Measurements from ENCODE around the gene MYL4.
"Not testable (repeated sequence)": the region's sequence is repeated elsewhere in the genome, so short reads cannot be mapped to it uniquely, and the experiment has no call there.

MYL4 gene

DNA sequence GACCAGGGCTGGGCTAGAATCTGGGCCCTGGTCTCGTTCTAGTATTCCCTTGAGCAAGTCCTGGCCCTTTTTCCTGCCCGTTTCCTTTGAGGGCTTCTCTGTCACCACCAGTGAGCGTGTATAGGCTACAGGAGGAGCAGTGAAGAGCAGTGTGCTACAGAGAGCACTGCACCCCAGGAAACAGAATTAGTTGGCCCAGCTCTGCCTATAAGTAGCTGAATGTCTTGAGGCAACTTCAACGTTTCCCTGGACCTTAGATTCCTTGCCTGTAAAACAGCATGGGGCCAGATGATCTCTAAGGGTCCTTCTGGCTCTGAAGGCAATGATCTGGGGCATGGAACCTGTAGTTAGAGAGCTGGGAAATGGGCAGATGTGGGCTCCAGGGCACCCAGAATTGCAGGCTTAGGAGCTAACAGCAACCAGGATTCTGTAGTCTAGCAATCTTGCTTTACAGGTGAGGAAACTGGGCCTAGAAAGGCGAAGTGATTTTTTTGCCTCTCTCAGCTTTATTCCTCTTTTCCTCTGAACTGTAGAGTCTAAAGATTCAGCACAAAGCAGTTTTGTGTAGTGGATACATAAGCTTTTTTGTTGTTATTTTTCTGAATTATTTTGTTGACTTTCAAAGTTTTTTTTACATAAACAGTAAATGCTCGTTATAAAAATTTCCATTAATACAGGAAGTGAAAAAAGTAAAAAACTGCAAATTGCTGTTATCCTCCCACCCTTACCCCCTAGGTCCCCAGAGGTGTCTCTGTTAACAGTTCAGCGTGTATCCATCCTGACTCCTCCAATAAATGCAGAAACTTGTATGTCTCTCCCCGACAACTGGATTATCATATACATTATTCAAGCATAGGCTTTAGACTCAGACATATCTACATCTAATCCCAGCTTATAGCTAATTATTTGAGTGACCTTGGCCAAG, 1.7 kb upstream of the MYL4 start:
- WGBS, 2 experiments, result 86 to 88% methylated on average over 7 to 8 of the region's 8 CpGs
- no peak overlapping the region for H3K4me3 ChIP-seq (ENCODE audit: insufficient read depth, low read depth, low read length)
- no peaks in the 10 kb centered on the region for H3K9me3 ChIP-seq (ENCODE audit: control insufficient read depth, low read length)
- no peaks in the 10 kb centered on the region for H3K27me3 ChIP-seq (ENCODE audit: control insufficient read depth, insufficient read depth, low read length, poor library complexity, severe bottlenecking)
- H3K4me1 ChIP-seq (ENCODE audit: control insufficient read depth, insufficient read depth, low read length), result peaks cover 22% of the 10 kb centered on the region
- H3K36me3 ChIP-seq (ENCODE audit: control insufficient read depth, insufficient read depth, low read length), result no peaks in the 10 kb centered on the region
- H3K27ac ChIP-seq (ENCODE audit: insufficient read depth, low read depth, low read length, poor library complexity, severe bottlenecking), result no peak overlapping the region

DNA sequence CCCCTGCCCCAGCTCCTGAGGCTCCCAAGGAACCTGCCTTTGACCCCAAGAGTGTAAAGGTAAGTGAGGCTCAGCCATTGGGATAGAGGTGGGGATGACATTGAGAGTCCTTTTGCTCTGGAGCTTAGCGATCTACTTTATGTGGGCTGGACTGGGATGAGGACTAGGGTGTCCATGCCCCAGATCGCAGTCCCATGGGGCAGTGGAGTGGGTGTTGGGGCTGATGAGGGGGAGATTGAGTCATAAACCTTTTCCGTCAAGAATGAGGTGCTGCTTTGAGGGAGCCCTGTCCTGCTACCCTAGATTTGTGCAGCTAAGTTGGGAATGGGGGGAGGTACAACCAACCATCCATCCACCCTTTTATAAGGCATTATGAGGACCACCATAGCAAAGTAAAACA, 351 bp downstream of the MYL4 start:
- Histone ChIP-seq H3K27ac (ENCODE audit: insufficient read depth, low read depth, low read length, poor library complexity, severe bottlenecking) (no peak overlapping the region), H3K36me3 (ENCODE audit: control insufficient read depth, insufficient read depth, low read length) (no peaks in the 10 kb centered on the region), H3K4me3 (ENCODE audit: insufficient read depth, low read depth, low read length) (no peak overlapping the region), H3K4me1 (ENCODE audit: control insufficient read depth, insufficient read depth, low read length) (peaks cover 22% of the 10 kb centered on the region), H3K27me3 (ENCODE audit: control insufficient read depth, insufficient read depth, low read length, poor library complexity, severe bottlenecking) (no peaks in the 10 kb centered on the region), H3K9me3 (ENCODE audit: control insufficient read depth, low read length) (no peaks in the 10 kb centered on the region)
- 91 to 95% methylated on average over 3 of the region's 3 CpGs for WGBS, 2 experiments

DNA sequence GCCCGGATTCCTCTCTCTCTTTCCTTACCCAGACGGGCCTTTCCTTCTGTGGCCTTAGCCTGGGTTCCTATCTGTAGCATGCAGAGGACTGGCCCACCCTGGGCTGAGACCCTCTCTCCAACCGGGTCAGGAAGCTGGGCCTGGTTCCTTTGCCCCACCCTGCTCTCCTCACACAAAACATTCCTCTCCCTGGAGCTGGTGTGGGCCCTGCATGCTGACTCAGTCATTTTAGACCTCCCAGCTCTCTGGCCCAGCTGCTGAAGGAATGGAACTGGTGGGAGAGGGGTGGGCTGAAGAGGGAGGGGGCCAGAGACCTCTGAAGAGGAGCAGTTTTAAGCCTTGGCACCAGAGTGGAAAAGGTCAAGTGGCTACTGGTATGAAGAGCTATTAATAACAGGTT, 957 bp downstream of the MYL4 start:
- Histone ChIP-seq H3K4me3 (ENCODE audit: insufficient read depth, low read depth, low read length) (no peak overlapping the region), H3K9me3 (ENCODE audit: control insufficient read depth, low read length) (no peaks in the 10 kb centered on the region), H3K4me1 (ENCODE audit: control insufficient read depth, insufficient read depth, low read length) (peaks cover 22% of the 10 kb centered on the region), H3K27ac (ENCODE audit: insufficient read depth, low read depth, low read length, poor library complexity, severe bottlenecking) (peak overlapping the region; percentile 13), H3K36me3 (ENCODE audit: control insufficient read depth, insufficient read depth, low read length) (no peaks in the 10 kb centered on the region), H3K27me3 (ENCODE audit: control insufficient read depth, insufficient read depth, low read length, poor library complexity, severe bottlenecking) (no peaks in the 10 kb centered on the region)
- WGBS, 2 experiments, result 87 to 90% methylated on average over 3 of the region's 3 CpGs

DNA sequence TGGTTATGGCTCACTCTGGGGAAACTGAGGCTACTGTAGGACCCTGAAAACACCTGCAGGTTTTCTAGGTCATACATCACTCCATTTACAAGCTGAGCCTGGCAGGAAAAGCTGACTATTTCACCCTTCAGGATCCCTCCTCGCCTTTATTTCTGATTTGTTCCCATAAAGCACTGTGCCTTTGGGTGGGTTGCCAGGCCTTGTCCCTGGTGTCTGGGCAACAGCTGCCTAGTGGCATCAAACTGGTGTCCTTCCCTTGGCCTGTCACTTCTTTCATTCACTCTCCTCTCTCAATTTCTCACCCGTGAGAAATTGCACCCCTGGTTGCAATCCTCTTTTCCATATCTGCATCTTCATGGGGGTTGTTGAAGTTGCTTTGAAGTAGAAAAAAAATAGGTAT, 1.6 kb downstream of the MYL4 start:
- H3K4me1 ChIP-seq (ENCODE audit: control insufficient read depth, insufficient read depth, low read length), result peaks cover 18% of the 10 kb centered on the region
- 81 to 92% methylated on average over 1 to 2 of the region's 2 CpGs for WGBS, 2 experiments
- no peak overlapping the region for H3K27ac ChIP-seq (ENCODE audit: insufficient read depth, low read depth, low read length, poor library complexity, severe bottlenecking)
- H3K4me3 ChIP-seq (ENCODE audit: insufficient read depth, low read depth, low read length), result no peak overlapping the region
- H3K27me3 ChIP-seq (ENCODE audit: control insufficient read depth, insufficient read depth, low read length, poor library complexity, severe bottlenecking), result no peaks in the 10 kb centered on the region
- H3K36me3 ChIP-seq (ENCODE audit: control insufficient read depth, insufficient read depth, low read length), result no peaks in the 10 kb centered on the region
- H3K9me3 ChIP-seq (ENCODE audit: control insufficient read depth, low read length), result no peaks in the 10 kb centered on the region

DNA sequence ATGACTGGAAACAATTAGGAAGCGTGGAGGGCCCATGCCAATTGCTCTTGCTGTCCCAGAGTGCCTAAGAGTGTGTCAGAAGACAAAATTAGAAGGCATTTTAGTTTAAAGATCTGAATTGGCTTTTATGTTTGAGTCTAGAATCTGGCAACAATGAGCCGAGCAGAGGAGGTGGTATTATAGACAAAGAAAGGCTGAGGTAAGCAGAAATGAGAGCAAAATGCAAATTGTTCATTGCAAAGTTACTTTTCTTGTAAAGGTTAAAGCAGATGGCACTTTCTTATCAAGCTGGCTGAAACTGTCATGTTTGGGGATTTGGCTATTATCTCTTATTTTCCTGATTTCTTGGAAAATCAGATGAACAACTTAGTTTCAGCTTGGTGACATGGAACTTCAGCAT, 3.3 kb downstream of the MYL4 start:
- 92 to 94% methylated on average over 2 of the region's 2 CpGs for WGBS, 2 experiments
- Histone ChIP-seq H3K27ac (ENCODE audit: insufficient read depth, low read depth, low read length, poor library complexity, severe bottlenecking) (no peak overlapping the region), H3K9me3 (ENCODE audit: control insufficient read depth, low read length) (no peaks in the 10 kb centered on the region), H3K27me3 (ENCODE audit: control insufficient read depth, insufficient read depth, low read length, poor library complexity, severe bottlenecking) (no peaks in the 10 kb centered on the region), H3K36me3 (ENCODE audit: control insufficient read depth, insufficient read depth, low read length) (no peaks in the 10 kb centered on the region), H3K4me3 (ENCODE audit: insufficient read depth, low read depth, low read length) (no peak overlapping the region), H3K4me1 (ENCODE audit: control insufficient read depth, insufficient read depth, low read length) (peaks cover 18% of the 10 kb centered on the region)

DNA sequence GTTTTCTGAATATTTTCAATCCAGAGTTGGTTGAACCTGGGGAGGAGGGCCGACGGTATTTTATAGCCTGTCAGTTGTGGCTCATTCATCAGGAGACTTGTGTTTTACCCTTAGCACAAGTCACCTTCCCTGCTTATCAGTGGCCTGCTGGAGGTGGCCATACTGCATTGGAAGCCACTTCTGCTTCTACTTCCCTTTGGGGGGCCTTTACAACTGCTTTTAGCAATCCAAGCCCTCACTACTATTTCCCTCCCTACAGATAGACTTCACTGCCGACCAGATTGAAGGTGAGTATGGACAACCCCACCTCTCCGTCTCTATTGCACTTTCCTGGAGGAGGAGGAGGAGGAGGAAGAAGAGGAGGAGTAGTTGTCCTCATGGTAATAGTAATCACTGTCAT, 4.4 kb downstream of the MYL4 start:
- Histone ChIP-seq H3K27ac (ENCODE audit: insufficient read depth, low read depth, low read length, poor library complexity, severe bottlenecking) (no peak overlapping the region), H3K36me3 (ENCODE audit: control insufficient read depth, insufficient read depth, low read length) (no peaks in the 10 kb centered on the region), H3K4me1 (ENCODE audit: control insufficient read depth, insufficient read depth, low read length) (peaks cover 13% of the 10 kb centered on the region), H3K4me3 (ENCODE audit: insufficient read depth, low read depth, low read length) (no peak overlapping the region), H3K27me3 (ENCODE audit: control insufficient read depth, insufficient read depth, low read length, poor library complexity, severe bottlenecking) (no peaks in the 10 kb centered on the region), H3K9me3 (ENCODE audit: control insufficient read depth, low read length) (no peaks in the 10 kb centered on the region)
- 91 to 96% methylated on average over 2 to 3 of the region's 4 CpGs for WGBS, 2 experiments

DNA sequence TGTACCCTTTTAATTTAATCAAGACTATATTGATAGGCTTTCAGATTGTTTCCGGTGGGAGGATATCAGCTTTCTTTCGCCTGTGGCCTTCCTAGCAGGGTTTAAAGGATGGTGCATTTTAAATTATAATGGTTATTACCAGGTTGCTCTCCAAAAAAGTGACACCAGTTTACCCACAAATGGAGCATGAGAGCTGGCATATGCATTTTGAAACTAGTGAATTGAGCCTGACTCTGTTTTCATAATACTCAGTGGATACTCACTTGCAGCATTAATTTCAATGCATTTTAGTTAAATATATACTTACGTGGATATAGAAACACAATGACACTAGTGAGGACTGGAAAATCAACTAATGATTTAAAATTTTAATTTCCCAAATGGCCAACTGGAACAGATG, 5.8 kb downstream of the MYL4 start:
- Histone ChIP-seq H3K4me3 (ENCODE audit: insufficient read depth, low read depth, low read length) (no peak overlapping the region), H3K27ac (ENCODE audit: insufficient read depth, low read depth, low read length, poor library complexity, severe bottlenecking) (no peak overlapping the region), H3K36me3 (ENCODE audit: control insufficient read depth, insufficient read depth, low read length) (no peaks in the 10 kb centered on the region), H3K4me1 (ENCODE audit: control insufficient read depth, insufficient read depth, low read length) (peaks cover 3% of the 10 kb centered on the region), H3K27me3 (ENCODE audit: control insufficient read depth, insufficient read depth, low read length, poor library complexity, severe bottlenecking) (no peaks in the 10 kb centered on the region), H3K9me3 (ENCODE audit: control insufficient read depth, low read length) (no peaks in the 10 kb centered on the region)
- WGBS, 2 experiments, result 92 to 94% methylated on average over 2 to 3 of the region's 3 CpGs

DNA sequence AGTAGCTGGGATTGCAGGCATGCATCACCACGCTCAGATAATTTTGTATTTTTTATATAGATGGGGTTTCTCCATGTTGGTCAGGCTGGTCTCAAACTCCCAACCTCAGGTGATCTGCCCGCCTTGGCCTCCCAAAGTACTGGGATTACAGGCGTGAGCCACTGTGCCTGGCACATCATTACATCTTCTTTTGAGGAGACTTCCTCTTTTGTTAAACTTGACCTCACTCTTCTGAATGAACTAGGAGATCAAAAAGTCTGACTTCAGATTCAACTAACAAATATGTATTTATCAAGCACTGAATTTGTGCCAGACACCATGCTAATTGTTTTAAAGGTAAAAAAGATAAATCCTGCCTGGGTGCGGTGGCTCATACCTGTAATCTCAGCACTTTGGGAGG, 7.7 kb downstream of the MYL4 start:
- H3K27me3 ChIP-seq (ENCODE audit: control insufficient read depth, insufficient read depth, low read length, poor library complexity, severe bottlenecking); H3K4me1 ChIP-seq (ENCODE audit: control insufficient read depth, insufficient read depth, low read length); H3K4me3 ChIP-seq (ENCODE audit: insufficient read depth, low read depth, low read length); H3K27ac ChIP-seq (ENCODE audit: insufficient read depth, low read depth, low read length, poor library complexity, severe bottlenecking); H3K9me3 ChIP-seq (ENCODE audit: control insufficient read depth, low read length); H3K36me3 ChIP-seq (ENCODE audit: control insufficient read depth, insufficient read depth, low read length): not testable (repeated sequence)
- 94% methylated on average over 4 of the region's 4 CpGs for WGBS, 2 experiments

DNA sequence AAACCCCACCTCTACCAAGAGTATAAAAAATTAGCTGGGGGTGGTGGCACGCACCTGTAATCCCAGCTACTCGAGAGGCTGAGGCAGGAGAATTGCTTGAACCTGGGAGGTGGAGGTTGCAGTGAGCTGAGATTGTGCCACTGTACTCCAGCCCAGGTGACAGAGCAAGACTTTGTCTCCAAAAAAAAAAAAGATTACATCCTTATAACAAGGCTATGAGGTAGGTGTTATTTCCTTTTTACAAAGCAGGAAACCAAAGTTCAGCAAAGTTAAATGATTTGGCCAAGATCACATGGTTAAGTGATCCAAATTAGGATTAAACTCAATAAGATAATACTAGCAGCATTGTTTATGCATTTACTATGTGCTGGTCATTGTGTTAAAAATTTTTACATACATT, 8.1 kb downstream of the MYL4 start:
- not testable (repeated sequence) for H3K36me3 ChIP-seq (ENCODE audit: control insufficient read depth, insufficient read depth, low read length); H3K27ac ChIP-seq (ENCODE audit: insufficient read depth, low read depth, low read length, poor library complexity, severe bottlenecking); H3K4me1 ChIP-seq (ENCODE audit: control insufficient read depth, insufficient read depth, low read length); H3K9me3 ChIP-seq (ENCODE audit: control insufficient read depth, low read length); H3K4me3 ChIP-seq (ENCODE audit: insufficient read depth, low read depth, low read length); H3K27me3 ChIP-seq (ENCODE audit: control insufficient read depth, insufficient read depth, low read length, poor library complexity, severe bottlenecking)
- 94% methylated on average over 2 of the region's 2 CpGs; no CpG with 5 or more reads in 1 of the 2 experiments for WGBS, 2 experiments

DNA sequence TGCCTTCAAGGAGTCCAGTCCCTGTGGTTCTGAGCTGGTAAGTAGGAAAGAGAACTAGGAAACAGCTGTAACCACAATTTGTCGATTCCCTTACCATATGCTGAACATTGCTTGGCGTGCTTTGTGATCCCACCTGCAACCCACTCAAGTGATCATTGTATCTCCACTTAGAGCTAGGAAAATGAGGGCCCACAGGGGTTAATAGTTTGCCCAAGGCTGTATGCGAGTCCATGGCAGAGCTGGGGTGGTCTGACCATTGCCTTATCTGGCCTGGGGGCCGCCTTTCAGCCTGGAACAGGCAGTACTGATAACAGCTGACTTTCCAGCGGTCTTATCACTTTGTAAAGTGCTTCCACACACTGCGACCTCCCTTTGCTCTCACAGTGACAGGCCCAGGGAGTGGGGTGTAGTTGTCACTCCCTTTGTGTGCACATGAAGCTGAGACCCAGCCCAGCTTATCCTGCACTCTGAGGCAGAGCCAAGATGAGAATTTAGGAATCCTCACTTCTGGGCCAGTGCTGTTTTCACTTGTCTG, 9.8 kb downstream of the MYL4 start:
- Histone ChIP-seq H3K27me3 (ENCODE audit: control insufficient read depth, insufficient read depth, low read length, poor library complexity, severe bottlenecking) (no peaks in the 10 kb centered on the region), H3K36me3 (ENCODE audit: control insufficient read depth, insufficient read depth, low read length) (no peaks in the 10 kb centered on the region), H3K27ac (ENCODE audit: insufficient read depth, low read depth, low read length, poor library complexity, severe bottlenecking) (no peak overlapping the region), H3K4me1 (ENCODE audit: control insufficient read depth, insufficient read depth, low read length) (peaks cover 4% of the 10 kb centered on the region), H3K4me3 (ENCODE audit: insufficient read depth, low read depth, low read length) (no peak overlapping the region), H3K9me3 (ENCODE audit: control insufficient read depth, low read length) (no peaks in the 10 kb centered on the region)
- 91 to 92% methylated on average over 6 of the region's 6 CpGs for WGBS, 2 experiments

Data from ectodermal cell (in vitro differentiated cells).